ENCODE results near the gene NBEA.

Gene NBEA

DNA sequence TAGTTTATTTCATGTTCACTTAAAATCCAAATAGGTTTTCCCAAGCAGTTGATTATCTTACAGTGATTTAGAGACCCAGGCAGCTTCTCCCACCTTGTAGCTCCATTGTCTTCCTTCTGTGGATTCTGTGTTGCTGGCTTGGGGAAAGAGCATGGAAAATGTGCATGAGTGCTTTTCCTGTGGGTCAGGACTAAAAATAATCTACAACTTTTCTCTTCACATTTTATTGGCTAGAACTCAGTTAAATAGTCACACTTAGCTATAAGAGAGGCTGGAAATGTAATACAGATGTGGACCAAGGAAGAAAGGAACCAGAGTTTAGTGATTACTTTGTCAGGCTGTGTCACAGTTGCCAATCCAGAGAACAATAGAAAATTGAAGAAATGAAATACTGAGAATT lies 198.8 kb downstream of the NBEA start:
- H3K4me3 ChIP-seq (ENCODE audit: control insufficient read depth in 1 of 7, extremely low read depth in 1 of 7, insufficient read depth in 4 of 7, low read depth in 2 of 7, low read length in 6 of 7): no peak overlapping the region
- CTCF ChIA-PET: no interaction called here
- POLR2A ChIA-PET: no interaction called here

DNA sequence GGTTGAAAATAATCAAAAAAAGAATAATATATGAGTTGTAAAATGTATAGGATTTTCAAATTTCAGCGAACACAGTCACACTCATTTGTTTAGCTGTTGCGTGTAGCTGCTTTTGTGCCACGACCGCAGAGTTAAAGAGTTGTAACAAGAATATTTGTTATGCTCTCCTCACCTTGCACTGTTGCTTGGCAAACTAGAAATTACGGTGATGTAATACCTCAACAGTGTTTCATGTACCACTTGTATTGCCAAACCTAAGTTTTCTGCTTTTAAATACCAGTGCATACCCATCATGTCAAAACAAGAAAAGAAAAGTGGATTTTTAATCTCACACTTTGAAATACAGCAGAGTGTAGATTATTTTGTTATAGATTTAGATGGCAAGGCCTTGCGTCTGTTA lies 201.1 kb downstream of the NBEA start:
- H3K27ac ChIP-seq (ENCODE audit: insufficient read depth in 1 of 2, low read depth in 1 of 2, low read length in 2 of 2, poor library complexity in 1 of 2, severe bottlenecking in 2 of 2): no peak overlapping the region
- WGBS (ENCODE audit: insufficient coverage): 96% methylated on average over 5 of the region's 6 CpGs
- H3K4me3 ChIP-seq (ENCODE audit: control insufficient read depth in 1 of 7, extremely low read depth in 1 of 7, insufficient read depth in 4 of 7, low read depth in 2 of 7, low read length in 6 of 7): no peak overlapping the region
- H3K4me1 ChIP-seq (ENCODE audit: control extremely low read depth in 1 of 4, control insufficient read depth in 4 of 4, insufficient read depth in 4 of 4, low read length in 3 of 4): peaks cover 0 to 15% (median 7%) of the 10 kb centered on the region in 4 experiments
- H3K27me3 ChIP-seq (replicated peaks in 2 of 5; ENCODE audit: control insufficient read depth in 4 of 5, insufficient read depth in 5 of 5, low read length in 4 of 5): no peaks in the 10 kb centered on the region
- POLR2A ChIA-PET: no interaction called here
- CTCF ChIA-PET: no interaction called here
- no peaks in the 10 kb centered on the region for H3K36me3 ChIP-seq (ENCODE audit: control insufficient read depth in 4 of 4, insufficient read depth in 4 of 4, low read length in 3 of 4)
- H3K9me3 ChIP-seq (ENCODE audit: control extremely low read depth in 1 of 5, control insufficient read depth in 4 of 5, insufficient read depth in 2 of 5, low read depth in 1 of 5, low read length in 4 of 5): peaks cover 0 to 1% (median 0%) of the 10 kb centered on the region in 5 experiments
- no peak for DNase-seq

More for the DNA sequence above, 198.8 kb downstream of the NBEA start:
- no peak for DNase-seq
- Histone ChIP-seq H3K4me1 (ENCODE audit: control extremely low read depth in 1 of 4, control insufficient read depth in 4 of 4, insufficient read depth in 4 of 4, low read length in 3 of 4) (peaks cover 0 to 15% (median 7%) of the 10 kb centered on the region in 4 experiments), H3K9me3 (ENCODE audit: control extremely low read depth in 1 of 5, control insufficient read depth in 4 of 5, insufficient read depth in 2 of 5, low read depth in 1 of 5, low read length in 4 of 5) (no peaks in the 10 kb centered on the region), H3K27ac (ENCODE audit: insufficient read depth in 1 of 2, low read depth in 1 of 2, low read length in 2 of 2, poor library complexity in 1 of 2, severe bottlenecking in 2 of 2) (no peak overlapping the region), H3K36me3 (ENCODE audit: control insufficient read depth in 4 of 4, insufficient read depth in 4 of 4, low read length in 3 of 4) (no peaks in the 10 kb centered on the region), H3K27me3 (replicated peaks in 2 of 5; ENCODE audit: control insufficient read depth in 4 of 5, insufficient read depth in 5 of 5, low read length in 4 of 5) (no peaks in the 10 kb centered on the region)

DNA sequence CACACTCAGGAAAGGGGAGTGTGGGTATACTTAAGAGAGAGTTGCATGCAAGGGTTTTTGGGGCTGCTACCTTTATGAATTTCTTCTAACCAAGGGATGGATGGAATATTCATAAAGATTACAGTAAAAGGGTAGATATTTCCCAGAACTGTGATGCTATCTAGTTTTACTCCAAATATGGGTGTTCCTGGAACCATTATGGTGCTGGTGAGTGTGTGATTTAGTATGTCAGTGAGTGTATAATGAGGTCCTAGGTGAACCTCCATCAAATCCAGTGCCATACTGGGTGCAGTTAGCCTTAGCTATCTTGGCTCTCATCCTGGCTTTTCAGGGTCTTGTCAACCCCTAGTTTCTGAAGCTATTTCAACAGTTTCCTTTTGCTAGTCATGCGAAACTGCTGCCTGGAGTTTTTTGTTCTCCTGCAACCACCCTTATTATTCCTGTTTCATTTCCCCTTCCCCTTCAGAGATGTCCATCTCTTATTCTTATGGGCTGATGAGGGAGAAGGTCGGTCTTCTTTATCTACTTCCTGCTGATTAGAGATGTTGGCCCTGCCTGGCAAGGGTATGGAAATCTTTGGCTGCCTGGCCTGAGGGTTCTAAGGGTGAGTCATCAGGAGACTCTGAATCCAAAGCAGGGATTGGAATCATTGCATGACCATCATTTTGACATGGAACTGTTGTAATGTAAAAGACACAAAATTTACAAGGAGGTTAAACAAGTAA lies 202.3 kb downstream of the NBEA start:
- Histone ChIP-seq H3K4me3 (ENCODE audit: control insufficient read depth in 1 of 7, extremely low read depth in 1 of 7, insufficient read depth in 4 of 7, low read depth in 2 of 7, low read length in 6 of 7) (no peak overlapping the region), H3K4me1 (ENCODE audit: control extremely low read depth in 1 of 4, control insufficient read depth in 4 of 4, insufficient read depth in 4 of 4, low read length in 3 of 4) (peaks cover 0 to 11% (median 7%) of the 10 kb centered on the region in 4 experiments), H3K27me3 (replicated peaks in 2 of 5; ENCODE audit: control insufficient read depth in 4 of 5, insufficient read depth in 5 of 5, low read length in 4 of 5) (no peaks in the 10 kb centered on the region), H3K27ac (ENCODE audit: insufficient read depth in 1 of 2, low read depth in 1 of 2, low read length in 2 of 2, poor library complexity in 1 of 2, severe bottlenecking in 2 of 2) (no peak overlapping the region), H3K9me3 (ENCODE audit: control extremely low read depth in 1 of 5, control insufficient read depth in 4 of 5, insufficient read depth in 2 of 5, low read depth in 1 of 5, low read length in 4 of 5) (peaks cover 0 to 1% (median 0%) of the 10 kb centered on the region in 5 experiments), H3K36me3 (ENCODE audit: control insufficient read depth in 4 of 4, insufficient read depth in 4 of 4, low read length in 3 of 4) (no peaks in the 10 kb centered on the region)
- DNase-seq: no peak
- CTCF ChIA-PET: interaction anchor here (1.7 kb wide), 1 partner anchor 20 kb away, joined by 4 read pairs; no protein-coding TSS in a partner anchor
- POLR2A ChIA-PET: no interaction called here
- no CpG with 5 or more reads among the region's 2 CpGs for WGBS (ENCODE audit: insufficient coverage)

DNA sequence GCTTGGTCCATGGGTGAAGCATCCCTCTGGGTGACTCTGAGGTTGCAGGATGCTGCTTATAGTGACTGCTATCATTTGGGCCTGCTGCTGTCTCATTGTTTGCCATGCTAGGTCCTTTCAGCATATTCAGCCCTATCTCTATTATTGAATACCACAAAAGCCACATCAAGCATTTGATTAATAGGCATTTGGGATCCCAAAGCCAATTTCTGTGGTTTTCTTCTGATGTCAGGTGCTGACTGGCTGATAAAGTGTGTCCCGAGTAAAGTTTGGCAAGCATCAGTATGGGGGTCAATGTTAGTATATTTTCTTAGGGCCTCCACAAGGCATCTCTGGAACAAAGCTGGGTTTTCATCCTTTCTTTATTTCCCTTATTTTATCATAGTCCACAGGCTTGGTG lies 204.6 kb downstream of the NBEA start:
- H3K27ac ChIP-seq (ENCODE audit: insufficient read depth in 1 of 2, low read depth in 1 of 2, low read length in 2 of 2, poor library complexity in 1 of 2, severe bottlenecking in 2 of 2): no peak overlapping the region
- no peak overlapping the region for H3K4me3 ChIP-seq (ENCODE audit: control insufficient read depth in 1 of 7, extremely low read depth in 1 of 7, insufficient read depth in 4 of 7, low read depth in 2 of 7, low read length in 6 of 7)
- H3K9me3 ChIP-seq (ENCODE audit: control extremely low read depth in 1 of 5, control insufficient read depth in 4 of 5, insufficient read depth in 2 of 5, low read depth in 1 of 5, low read length in 4 of 5): peaks cover 0 to 1% (median 0%) of the 10 kb centered on the region in 5 experiments
- ChIA-PET CTCF (no interaction called here), POLR2A (no interaction called here)
- no peaks in the 10 kb centered on the region for H3K36me3 ChIP-seq (ENCODE audit: control insufficient read depth in 4 of 4, insufficient read depth in 4 of 4, low read length in 3 of 4)
- no peaks in the 10 kb centered on the region for H3K27me3 ChIP-seq (replicated peaks in 2 of 5; ENCODE audit: control insufficient read depth in 4 of 5, insufficient read depth in 5 of 5, low read length in 4 of 5)
- peak in 1 of 3 donors; percentile 4 for DNase-seq
- H3K4me1 ChIP-seq (ENCODE audit: control extremely low read depth in 1 of 4, control insufficient read depth in 4 of 4, insufficient read depth in 4 of 4, low read length in 3 of 4): no peaks in the 10 kb centered on the region
- no CpG with 5 or more reads among the region's 1 CpG for WGBS (ENCODE audit: insufficient coverage)

DNA sequence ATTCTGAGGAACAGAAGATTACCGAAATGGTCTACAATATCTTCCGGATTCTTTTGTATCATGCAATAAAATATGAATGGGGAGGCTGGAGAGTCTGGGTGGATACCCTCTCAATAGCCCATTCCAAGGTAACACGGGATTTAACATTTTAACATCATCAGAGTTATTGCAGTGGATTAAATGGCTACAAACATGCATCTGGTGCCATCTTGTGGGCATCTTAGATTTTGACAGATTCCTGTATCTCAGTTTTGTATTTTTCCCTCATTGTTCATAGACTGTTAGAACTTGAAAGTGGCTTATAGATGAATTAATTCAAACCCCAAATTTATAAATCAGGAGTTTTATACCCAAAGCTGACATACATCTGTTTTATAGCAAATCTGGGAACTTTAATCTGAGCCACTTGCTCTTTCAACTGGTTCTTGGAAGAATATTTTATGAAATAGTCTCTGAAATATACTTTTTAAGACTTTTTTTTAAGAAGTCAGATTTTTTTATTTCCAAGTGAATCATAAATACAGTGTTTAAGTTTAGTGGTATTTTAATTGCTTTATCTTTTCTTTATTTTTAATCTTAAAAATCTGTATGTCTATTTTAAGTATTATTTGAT lies 215.2 kb downstream of the NBEA start:
- H3K4me3 ChIP-seq (ENCODE audit: control insufficient read depth in 1 of 7, extremely low read depth in 1 of 7, insufficient read depth in 4 of 7, low read depth in 2 of 7, low read length in 6 of 7): no peak overlapping the region
- H3K27ac ChIP-seq (ENCODE audit: insufficient read depth in 1 of 2, low read depth in 1 of 2, low read length in 2 of 2, poor library complexity in 1 of 2, severe bottlenecking in 2 of 2): no peak overlapping the region
- 40% methylated on average over 1 of the region's 3 CpGs for WGBS (ENCODE audit: insufficient coverage)
- no peaks in the 10 kb centered on the region for H3K9me3 ChIP-seq (ENCODE audit: control extremely low read depth in 1 of 5, control insufficient read depth in 4 of 5, insufficient read depth in 2 of 5, low read depth in 1 of 5, low read length in 4 of 5)
- CTCF ChIA-PET: interaction anchor here (1.3 to 1.9 kb wide), 2 partner anchors 28 to 1227 kb away, joined by 3 to 6 read pairs; no protein-coding TSS in a partner anchor
- DNase-seq: peak; percentile 53 to 74 (median 65)
- H3K36me3 ChIP-seq (ENCODE audit: control insufficient read depth in 4 of 4, insufficient read depth in 4 of 4, low read length in 3 of 4): peaks cover 0 to 5% (median 0%) of the 10 kb centered on the region in 4 experiments
- no peaks in the 10 kb centered on the region for H3K27me3 ChIP-seq (replicated peaks in 2 of 5; ENCODE audit: control insufficient read depth in 4 of 5, insufficient read depth in 5 of 5, low read length in 4 of 5)
- peaks cover 0 to 2% (median 0%) of the 10 kb centered on the region in 4 experiments for H3K4me1 ChIP-seq (ENCODE audit: control extremely low read depth in 1 of 4, control insufficient read depth in 4 of 4, insufficient read depth in 4 of 4, low read length in 3 of 4)
- POLR2A ChIA-PET: no interaction called here

DNA sequence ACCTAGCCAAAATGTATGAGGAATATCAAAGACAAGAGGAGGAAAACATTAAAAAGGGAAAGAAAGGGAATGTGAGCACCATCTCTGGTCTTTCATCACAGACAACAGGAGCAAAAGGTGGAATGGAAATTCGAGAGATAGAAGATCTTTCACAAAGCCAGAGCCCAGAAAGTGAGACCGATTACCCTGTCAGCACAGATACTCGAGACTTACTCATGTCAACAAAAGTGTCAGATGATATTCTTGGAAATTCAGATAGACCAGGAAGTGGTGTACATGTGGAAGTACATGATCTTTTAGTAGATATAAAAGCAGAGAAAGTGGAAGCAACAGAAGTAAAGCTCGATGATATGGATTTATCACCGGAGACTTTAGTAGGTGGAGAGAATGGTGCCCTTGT lies 217.0 kb downstream of the NBEA start:
- 81% methylated on average over 5 of the region's 5 CpGs for WGBS (ENCODE audit: insufficient coverage)
- ChIA-PET POLR2A (no interaction called here), CTCF (interaction anchor here (0.7 to 1.9 kb wide), 4 partner anchors 13 to 1229 kb away, joined by 3 to 6 read pairs (median 4); no protein-coding TSS in a partner anchor)
- H3K36me3 ChIP-seq (ENCODE audit: control insufficient read depth in 4 of 4, insufficient read depth in 4 of 4, low read length in 3 of 4): peaks cover 0 to 5% (median 0%) of the 10 kb centered on the region in 4 experiments
- peaks cover 0 to 6% (median 2%) of the 10 kb centered on the region in 4 experiments for H3K4me1 ChIP-seq (ENCODE audit: control extremely low read depth in 1 of 4, control insufficient read depth in 4 of 4, insufficient read depth in 4 of 4, low read length in 3 of 4)
- no peaks in the 10 kb centered on the region for H3K27me3 ChIP-seq (replicated peaks in 2 of 5; ENCODE audit: control insufficient read depth in 4 of 5, insufficient read depth in 5 of 5, low read length in 4 of 5)
- no peaks in the 10 kb centered on the region for H3K9me3 ChIP-seq (ENCODE audit: control extremely low read depth in 1 of 5, control insufficient read depth in 4 of 5, insufficient read depth in 2 of 5, low read depth in 1 of 5, low read length in 4 of 5)
- no peak for DNase-seq
- no peak overlapping the region for H3K27ac ChIP-seq (ENCODE audit: insufficient read depth in 1 of 2, low read depth in 1 of 2, low read length in 2 of 2, poor library complexity in 1 of 2, severe bottlenecking in 2 of 2)
- H3K4me3 ChIP-seq (ENCODE audit: control insufficient read depth in 1 of 7, extremely low read depth in 1 of 7, insufficient read depth in 4 of 7, low read depth in 2 of 7, low read length in 6 of 7): no peak overlapping the region

DNA sequence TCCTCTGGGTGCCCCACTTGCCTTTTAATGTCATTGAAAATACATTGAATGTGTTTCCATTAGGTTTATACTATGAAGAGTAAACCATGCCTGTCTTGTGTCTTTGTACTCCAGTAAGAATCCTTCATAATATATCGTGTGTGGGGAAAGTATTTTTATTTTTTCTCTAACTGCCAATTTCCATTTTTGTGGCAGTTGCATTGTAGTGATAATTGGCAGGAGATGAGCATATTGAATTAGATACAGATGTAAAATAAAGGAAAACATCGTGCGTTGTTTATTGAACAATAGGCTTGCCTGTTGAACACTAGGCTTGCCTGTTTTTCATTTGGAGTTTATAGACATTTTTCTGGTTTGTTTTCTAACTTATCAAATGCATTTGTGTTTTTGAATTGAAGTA lies 218.8 kb downstream of the NBEA start:
- CTCF ChIA-PET: interaction anchor here (0.6 to 1.7 kb wide), 2 partner anchors 21 to 1221 kb away, joined by 3 to 4 read pairs; no protein-coding TSS in a partner anchor

More for the DNA sequence above, 218.8 kb downstream of the NBEA start:
- WGBS (ENCODE audit: insufficient coverage): 100% methylated on average over 2 of the region's 3 CpGs
- Histone ChIP-seq H3K4me1 (ENCODE audit: control extremely low read depth in 1 of 4, control insufficient read depth in 4 of 4, insufficient read depth in 4 of 4, low read length in 3 of 4) (peaks cover 0 to 6% (median 2%) of the 10 kb centered on the region in 4 experiments), H3K9me3 (ENCODE audit: control extremely low read depth in 1 of 5, control insufficient read depth in 4 of 5, insufficient read depth in 2 of 5, low read depth in 1 of 5, low read length in 4 of 5) (no peaks in the 10 kb centered on the region), H3K4me3 (ENCODE audit: control insufficient read depth in 1 of 7, extremely low read depth in 1 of 7, insufficient read depth in 4 of 7, low read depth in 2 of 7, low read length in 6 of 7) (no peak overlapping the region), H3K27me3 (replicated peaks in 2 of 5; ENCODE audit: control insufficient read depth in 4 of 5, insufficient read depth in 5 of 5, low read length in 4 of 5) (no peaks in the 10 kb centered on the region), H3K36me3 (ENCODE audit: control insufficient read depth in 4 of 4, insufficient read depth in 4 of 4, low read length in 3 of 4) (peaks cover 0 to 5% (median 0%) of the 10 kb centered on the region in 4 experiments), H3K27ac (ENCODE audit: insufficient read depth in 1 of 2, low read depth in 1 of 2, low read length in 2 of 2, poor library complexity in 1 of 2, severe bottlenecking in 2 of 2) (no peak overlapping the region)
- DNase-seq: no peak
- POLR2A ChIA-PET: no interaction called here

All from common myeloid progenitor, CD34-positive (primary cell).